ENCODE results near the gene ARSG. TPM values are rescaled to one million over a fixed set of nuclear protein-coding genes. Genes with fewer than 3 reads are reported as not detected.
A peak's percentile ranks its signal among the peaks of the same experiment; 100 is the strongest.

The ARSG gene
- total and polyA plus RNA-seq, 10 of the 15 experiments (the other 5 are each of a cell fraction or from before 2014, with no cell fraction given) = 2.9 to 13.5 (median 7.6) TPM

DNA sequence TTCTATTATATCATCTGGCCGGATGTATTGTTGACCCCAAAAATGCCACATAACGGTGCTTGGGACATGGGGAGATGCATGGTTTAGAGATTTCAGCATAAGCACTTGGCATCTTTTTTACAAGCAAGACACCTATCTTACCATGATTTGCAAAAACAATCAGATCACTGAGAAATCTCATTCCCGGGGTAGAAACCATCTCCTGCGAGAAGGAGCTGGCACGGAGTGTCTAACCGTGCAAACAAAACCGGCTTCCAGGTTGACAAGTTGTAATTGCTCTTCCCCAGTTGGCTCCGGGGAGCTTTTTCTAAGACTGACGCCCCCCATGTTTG, 1.4 kb upstream of the ARSG start:
- Histone ChIP-seq H3K36me3 (ENCODE audit: control insufficient read depth in 2 of 2, insufficient read depth in 2 of 2, low read length in 1 of 2) (no peaks in the 10 kb centered on the region), H3K9ac (ENCODE audit: control insufficient read depth, insufficient read depth, low read length) (peak overlapping the region; percentile 98), H3K4me3 (peak overlapping the region; percentile 69), H4K20me1 (ENCODE audit: control insufficient read depth, insufficient read depth) (no peaks in the 10 kb centered on the region), H3K27me3 (replicated peaks in 1 of 2; ENCODE audit: control insufficient read depth in 2 of 2, insufficient read depth in 2 of 2, low read length in 1 of 2) (no peaks in the 10 kb centered on the region), H3K9me3 (replicated peaks; ENCODE audit: control insufficient read depth, insufficient read depth, low read length) (no peaks in the 10 kb centered on the region), H2AFZ (ENCODE audit: control insufficient read depth, low read depth, low read length) (peak overlapping the region; percentile 57), H3K4me1 (ENCODE audit: control insufficient read depth, insufficient read depth, low read length) (peaks cover 16% of the 10 kb centered on the region), H3K79me2 (ENCODE audit: control insufficient read depth, insufficient read depth, low read length) (peaks cover 40% of the 10 kb centered on the region), H3K4me2 (ENCODE audit: control insufficient read depth, insufficient read depth) (peak overlapping the region; percentile 92), H3K27ac (ENCODE audit: control insufficient read depth, insufficient read depth) (peak overlapping the region; percentile 95)
- intact Hi-C loops (cut with micrococcal nuclease; ENCODE audit: unreplicated experiment) = loop anchor here (2.0 to 5.0 kb wide), 3 partner anchors 25 to 57 kb away; partner anchors contain the start of gene AMZ2
- ChIA-PET RAD21 (ENCODE audit: unreplicated experiment) (interaction anchor here (0.7 to 6.9 kb wide), 5 partner anchors 42 to 170 kb away, joined by 3 to 54 read pairs (median 4); partner anchors contain the start of gene WIPI1), CTCF (interaction anchor here (0.8 to 4.9 kb wide), 3 partner anchors 27 to 168 kb away, joined by 4 to 27 read pairs (median 6); no protein-coding TSS in a partner anchor), POLR2A (interaction anchor here (0.5 to 4.7 kb wide), 5 partner anchors 43 to 169 kb away, joined by 3 to 28 read pairs (median 5); partner anchors contain the start of genes AMZ2 and WIPI1), SMC1A (ENCODE audit: uncharacterized antibody, unreplicated experiment) (interaction anchor here (0.9 to 2.3 kb wide), 6 partner anchors 27 to 211 kb away, joined by 3 to 9 read pairs (median 4); no protein-coding TSS in a partner anchor)
- FAIRE-seq (no peak), ATAC-seq (no peak), DNase-seq (ENCODE audit: low read depth, low spot score) (no peak)
- no TSS peak for BruUV-seq (replicated peaks)
- in situ Hi-C loops (cut with MboI) = no loop called here
- 1% methylated on average over 9 of the region's 9 CpGs for WGBS (ENCODE audit: insufficient coverage, insufficient replicate concordance, low lambda C conversion rate, missing lambda C conversion rate)
- TF ChIP-seq SUZ12 (IDR thresholded peaks at IDR 0.05; ENCODE audit: unreplicated experiment) = no peak
- TF ChIP-seq ASH2L (IDR thresholded peaks at IDR 0.05; ENCODE audit: borderline replicate concordance, low read depth) = no peak
- TF ChIP-seq, protein P1, sequence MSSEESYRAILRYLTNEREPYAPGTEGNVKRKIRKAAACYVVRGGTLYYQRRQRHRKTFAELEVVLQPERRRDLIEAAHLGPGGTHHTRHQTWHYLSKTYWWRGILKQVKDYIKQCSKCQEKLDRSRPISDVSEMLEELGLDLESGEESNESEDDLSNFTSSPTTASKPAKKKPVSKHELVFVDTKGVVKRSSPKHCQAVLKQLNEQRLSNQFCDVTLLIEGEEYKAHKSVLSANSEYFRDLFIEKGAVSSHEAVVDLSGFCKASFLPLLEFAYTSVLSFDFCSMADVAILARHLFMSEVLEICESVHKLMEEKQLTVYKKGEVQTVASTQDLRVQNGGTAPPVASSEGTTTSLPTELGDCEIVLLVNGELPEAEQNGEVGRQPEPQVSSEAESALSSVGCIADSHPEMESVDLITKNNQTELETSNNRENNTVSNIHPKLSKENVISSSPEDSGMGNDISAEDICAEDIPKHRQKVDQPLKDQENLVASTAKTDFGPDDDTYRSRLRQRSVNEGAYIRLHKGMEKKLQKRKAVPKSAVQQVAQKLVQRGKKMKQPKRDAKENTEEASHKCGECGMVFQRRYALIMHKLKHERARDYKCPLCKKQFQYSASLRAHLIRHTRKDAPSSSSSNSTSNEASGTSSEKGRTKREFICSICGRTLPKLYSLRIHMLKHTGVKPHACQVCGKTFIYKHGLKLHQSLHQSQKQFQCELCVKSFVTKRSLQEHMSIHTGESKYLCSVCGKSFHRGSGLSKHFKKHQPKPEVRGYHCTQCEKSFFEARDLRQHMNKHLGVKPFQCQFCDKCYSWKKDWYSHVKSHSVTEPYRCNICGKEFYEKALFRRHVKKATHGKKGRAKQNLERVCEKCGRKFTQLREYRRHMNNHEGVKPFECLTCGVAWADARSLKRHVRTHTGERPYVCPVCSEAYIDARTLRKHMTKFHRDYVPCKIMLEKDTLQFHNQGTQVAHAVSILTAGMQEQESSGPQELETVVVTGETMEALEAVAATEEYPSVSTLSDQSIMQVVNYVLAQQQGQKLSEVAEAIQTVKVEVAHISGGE (CRISPR knock-in tag; IDR thresholded peaks at IDR 0.05) = no peak
- no peak for TF ChIP-seq TAF1 (IDR thresholded peaks at IDR 0.05; ENCODE audit: borderline replicate concordance, low read depth, low read length)
- no peak for TF ChIP-seq CHD2 (IDR thresholded peaks at IDR 0.05; ENCODE audit: borderline replicate concordance, low read depth, low read length)
- TF ChIP-seq ZNF207 (IDR thresholded peaks at IDR 0.05; ENCODE audit: borderline replicate concordance) = no peak
- TF ChIP-seq, protein P2, sequence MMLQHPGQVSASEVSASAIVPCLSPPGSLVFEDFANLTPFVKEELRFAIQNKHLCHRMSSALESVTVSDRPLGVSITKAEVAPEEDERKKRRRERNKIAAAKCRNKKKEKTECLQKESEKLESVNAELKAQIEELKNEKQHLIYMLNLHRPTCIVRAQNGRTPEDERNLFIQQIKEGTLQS (IDR thresholded peaks at IDR 0.05; ENCODE audit: borderline replicate concordance, extremely low read depth, low read depth, low read length) = no peak
- no peak for TF ChIP-seq STAT3 (IDR thresholded peaks at IDR 0.05; ENCODE audit: low read depth, low read length)
- TF ChIP-seq CREM (IDR thresholded peaks at IDR 0.05; ENCODE audit: low read depth) = no peak
- TF ChIP-seq, protein P3, sequence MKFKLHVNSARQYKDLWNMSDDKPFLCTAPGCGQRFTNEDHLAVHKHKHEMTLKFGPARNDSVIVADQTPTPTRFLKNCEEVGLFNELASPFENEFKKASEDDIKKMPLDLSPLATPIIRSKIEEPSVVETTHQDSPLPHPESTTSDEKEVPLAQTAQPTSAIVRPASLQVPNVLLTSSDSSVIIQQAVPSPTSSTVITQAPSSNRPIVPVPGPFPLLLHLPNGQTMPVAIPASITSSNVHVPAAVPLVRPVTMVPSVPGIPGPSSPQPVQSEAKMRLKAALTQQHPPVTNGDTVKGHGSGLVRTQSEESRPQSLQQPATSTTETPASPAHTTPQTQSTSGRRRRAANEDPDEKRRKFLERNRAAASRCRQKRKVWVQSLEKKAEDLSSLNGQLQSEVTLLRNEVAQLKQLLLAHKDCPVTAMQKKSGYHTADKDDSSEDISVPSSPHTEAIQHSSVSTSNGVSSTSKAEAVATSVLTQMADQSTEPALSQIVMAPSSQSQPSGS (IDR thresholded peaks at IDR 0.05; ENCODE audit: low read length) = no peak
- TF ChIP-seq ZBED1 (IDR thresholded peaks at IDR 0.05; ENCODE audit: borderline replicate concordance) = no peak
- TF ChIP-seq RELA (IDR thresholded peaks at IDR 0.05; ENCODE audit: borderline replicate concordance, partially characterized antibody) = no peak
- TF ChIP-seq, protein P4, sequence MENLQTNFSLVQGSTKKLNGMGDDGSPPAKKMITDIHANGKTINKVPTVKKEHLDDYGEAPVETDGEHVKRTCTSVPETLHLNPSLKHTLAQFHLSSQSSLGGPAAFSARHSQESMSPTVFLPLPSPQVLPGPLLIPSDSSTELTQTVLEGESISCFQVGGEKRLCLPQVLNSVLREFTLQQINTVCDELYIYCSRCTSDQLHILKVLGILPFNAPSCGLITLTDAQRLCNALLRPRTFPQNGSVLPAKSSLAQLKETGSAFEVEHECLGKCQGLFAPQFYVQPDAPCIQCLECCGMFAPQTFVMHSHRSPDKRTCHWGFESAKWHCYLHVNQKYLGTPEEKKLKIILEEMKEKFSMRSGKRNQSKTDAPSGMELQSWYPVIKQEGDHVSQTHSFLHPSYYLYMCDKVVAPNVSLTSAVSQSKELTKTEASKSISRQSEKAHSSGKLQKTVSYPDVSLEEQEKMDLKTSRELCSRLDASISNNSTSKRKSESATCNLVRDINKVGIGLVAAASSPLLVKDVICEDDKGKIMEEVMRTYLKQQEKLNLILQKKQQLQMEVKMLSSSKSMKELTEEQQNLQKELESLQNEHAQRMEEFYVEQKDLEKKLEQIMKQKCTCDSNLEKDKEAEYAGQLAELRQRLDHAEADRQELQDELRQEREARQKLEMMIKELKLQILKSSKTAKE (IDR thresholded peaks at IDR 0.05; ENCODE audit: low read depth, poor library complexity, severe bottlenecking) = no peak
- TF ChIP-seq LARP7 (IDR thresholded peaks at IDR 0.05) = no peak
- TF ChIP-seq ZSCAN29 (IDR thresholded peaks at IDR 0.05) = no peak
- no peak for TF ChIP-seq JUND (IDR thresholded peaks at IDR 0.05; ENCODE audit: low read depth, low read length)
- no peak for TF ChIP-seq CBFB (IDR thresholded peaks at IDR 0.05; ENCODE audit: low read depth)
- TF ChIP-seq MEF2B (IDR thresholded peaks at IDR 0.05; ENCODE audit: partially characterized antibody, poor library complexity, severe bottlenecking) = no peak
- TF ChIP-seq BACH1 (IDR thresholded peaks at IDR 0.05; ENCODE audit: borderline replicate concordance) = no peak
